Endothelial cell of umbilical vein (primary cell): ENCODE data around the gene CALR3.

Experiments
- CTCF ChIP-seq, 2 donors: IDR thresholded peaks; 1 replicate in 1 of 2; 2 replicates in 1 of 2; pipeline ENCODE4 v1.5.1; 2011; ENCODE audit warnings: low read length in 2 of 2, mild to moderate bottlenecking in 2 of 2, moderate library complexity in 2 of 2, control low read depth in 1 of 2, inconsistent platforms in 1 of 2, low read depth in 1 of 2; ENCODE audit not compliant: insufficient read depth in 1 of 2; ENCODE audit errors: extremely low read depth in 1 of 2
- EZH2 ChIP-seq: IDR thresholded peaks from 2 replicates; pipeline ENCODE4 v1.6.1; 2012; ENCODE audit warnings: borderline replicate concordance, low read depth, mild to moderate bottlenecking, moderate library complexity, low read length, inconsistent platforms; ENCODE audit not compliant: severe bottlenecking
- FOS ChIP-seq: IDR thresholded peaks from 2 replicates; pipeline ENCODE4 v1.6.1; 2011; ENCODE audit warnings: mild to moderate bottlenecking, low read length, moderate library complexity, borderline replicate concordance; ENCODE audit not compliant: insufficient read depth
- GATA2 ChIP-seq: IDR thresholded peaks from 2 replicates; pipeline ENCODE4 v1.7.0; 2011; ENCODE audit warnings: low read depth, mild to moderate bottlenecking, moderate library complexity, mixed read lengths, low read length; ENCODE audit not compliant: insufficient read length, insufficient read depth
- JUN ChIP-seq: IDR thresholded peaks from 2 replicates; pipeline ENCODE4 v1.6.1; 2011; ENCODE audit warnings: borderline replicate concordance, low read depth; ENCODE audit not compliant: insufficient read length, insufficient read depth
- MAX ChIP-seq: IDR thresholded peaks from 2 replicates; pipeline ENCODE4 v1.6.1; 2011; ENCODE audit not compliant: insufficient read depth, insufficient read length
- MYC ChIP-seq: IDR thresholded peaks from one replicate; pipeline ENCODE4 v1.6.1; 2011; ENCODE audit warnings: mild to moderate bottlenecking, low read depth, low read length
- POLR2A ChIP-seq: IDR thresholded peaks from 2 replicates; pipeline ENCODE4 v1.6.1; 2012; ENCODE audit warnings: low read depth, mild to moderate bottlenecking, control low read depth, low read length
- POLR2AphosphoS5 ChIP-seq: IDR thresholded peaks from 2 replicates; pipeline ENCODE4 v1.6.1; 2012; ENCODE audit warnings: low read depth, mild to moderate bottlenecking, control low read depth, low read length, moderate library complexity; ENCODE audit not compliant: insufficient read depth

GRCh38 chr19:16456652-16457194 is 39.2 kb downstream of the CALR3 start:
- TF ChIP-seq POLR2AphosphoS5 (no peak), POLR2A (no peak), CTCF (IDR thresholded peaks at IDR 0.05; ENCODE audit: extremely low read depth in 1 of 2, insufficient read depth in 1 of 2, low read depth in 1 of 2, low read length in 2 of 2) (no peak), JUN (no peak), EZH2 (no peak), MYC (no peak), FOS (no peak), MAX (no peak), GATA2 (no peak)
